Aorta (tissue), 5 donors: ENCODE measurements around the gene CLEC2L. TPM values are rescaled to one million over a fixed set of nuclear protein-coding genes. Genes with fewer than 3 reads are reported as not detected.

Source experiments
- ATAC-seq: fragments of 200-7000 bp; cut with Tn5 transposase; one replicate; pipeline ENCODE4 v1.9.1; 2022; ENCODE audit warnings: moderate library complexity; ENCODE audit not compliant: low FRiP score
- DNase-seq, 2 donors: peaks; one replicate each; pipeline ENCODE4 v3.0.0-alpha.2; 2020
- H3K27ac ChIP-seq, 2 donors: one replicate each; pipeline ENCODE4 v1.5.1; 2013; ENCODE audit warnings: low read length in 2 of 2, mild to moderate bottlenecking in 2 of 2, moderate library complexity in 2 of 2, control low read depth in 1 of 2, inconsistent platforms in 1 of 2, low read depth in 1 of 2
- H3K27me3 ChIP-seq, 2 donors: one replicate each; pipeline ENCODE4 v1.6.1; 2013; ENCODE audit warnings: control low read depth in 1 of 2, low read length in 1 of 2, mild to moderate bottlenecking in 1 of 2, moderate library complexity in 1 of 2; ENCODE audit not compliant: insufficient read depth in 2 of 2, control insufficient read depth in 1 of 2
- H3K36me3 ChIP-seq, 2 donors: one replicate each; pipeline ENCODE4 v1.6.1; 2013; ENCODE audit warnings: control low read depth in 1 of 2, low read length in 1 of 2, mild to moderate bottlenecking in 1 of 2; ENCODE audit not compliant: insufficient read depth in 2 of 2, control insufficient read depth in 1 of 2
- H3K4me1 ChIP-seq, 2 donors: one replicate each; pipeline ENCODE4 v1.6.1; 2013; ENCODE audit warnings: low read length in 2 of 2, control low read depth in 1 of 2, mild to moderate bottlenecking in 1 of 2, moderate library complexity in 1 of 2; ENCODE audit not compliant: insufficient read depth in 2 of 2, control insufficient read depth in 1 of 2
- H3K4me3 ChIP-seq, 2 donors: one replicate each; pipeline ENCODE4 v1.5.1; 2013; ENCODE audit warnings: low read length in 2 of 2, control low read depth in 1 of 2, mild to moderate bottlenecking in 1 of 2
- H3K9me3 ChIP-seq: one replicate; pipeline ENCODE4 v1.6.1; 2013; ENCODE audit warnings: mild to moderate bottlenecking, low read length; ENCODE audit not compliant: control insufficient read depth
- WGBS, 2 donors: extraction: QIAGEN DNeasy Blood & Tissue Kit; methylation state at CpG; one replicate each; pipeline ENCODE4 v1.1.7; 2013; 5-methylcytosine and 5-hydroxymethylcytosine counted together
- intact Hi-C, 2 donors: fragments of 100-400 bp; cut with DNase I; formaldehyde crosslinking; loops; one replicate each; pipeline versions ENCODE4 v1.14.2 to v1.15.0; 2022
- polyA plus RNA-seq, 2 donors: library from polyadenylated mRNA; stranded (reverse); fragments of 200-250 nt; gene quantifications; one replicate each; pipeline ENCODE4 v1.2.3, GENCODE V29; 2013
- total RNA-seq, 2 donors: library from RNA; stranded (reverse); fragmentation: NEBNext Ultra II Directional; extraction: Animal tissue kit (Norgen Biotek cat#: 25700); gene quantifications; one replicate each; pipeline ENCODE4 v1.2.1, GENCODE V29; 2021
- donor health status: healthy with polysubstance abuse.
- donor health status: Bipolar disorder and iron deficiency.
- donor health status: DM: no; HTN: no; CAD: no.
- donor health status: DM: no; HTN: no; CAD: no.
- donor health status: DM: yes; HTN: yes; CAD: no.

CLEC2L gene
- total and polyA plus RNA-seq, 4 donors: not detected

DNA sequence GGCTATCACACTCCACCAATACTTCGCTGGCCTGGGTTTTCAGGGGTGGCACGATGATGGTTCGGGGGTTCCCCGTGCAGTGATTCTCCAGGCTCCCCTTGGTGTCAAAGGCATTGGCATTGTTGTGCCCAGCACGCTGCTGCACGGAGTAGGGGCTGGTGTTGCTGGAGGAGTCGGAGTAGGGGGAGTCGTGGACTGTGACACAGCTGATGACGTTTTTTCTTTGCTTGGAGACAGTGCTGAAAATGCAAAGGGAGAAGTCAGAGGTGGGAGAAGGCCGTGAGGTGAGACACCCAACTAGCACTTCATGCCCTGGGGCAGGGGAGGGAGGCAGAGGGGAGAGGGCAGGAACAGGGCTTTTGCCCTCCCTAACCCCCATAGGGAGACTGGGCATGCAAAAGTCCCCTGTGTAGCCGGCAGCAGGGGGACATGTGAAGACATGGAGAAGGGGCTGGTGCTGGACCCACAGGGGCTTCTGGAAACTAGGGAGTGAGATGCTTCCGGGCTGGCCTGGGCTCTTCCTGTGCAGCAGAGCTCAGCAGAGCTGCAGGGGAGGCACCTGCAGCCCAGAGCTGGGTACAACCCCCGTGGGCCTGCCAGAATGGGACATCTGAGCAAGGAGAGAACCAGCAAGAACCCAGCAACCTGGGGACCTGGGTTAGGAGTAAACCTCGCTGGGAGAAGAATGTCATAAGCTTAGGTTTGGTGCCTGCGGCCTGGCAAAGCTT, 60.5 kb downstream of the CLEC2L start:
- Histone ChIP-seq H3K27me3 (no peaks in the 10 kb centered on the region), H3K36me3 (peaks cover 0 to 5% of the 10 kb centered on the region in 2 donors), H3K9me3 (no peaks in the 10 kb centered on the region), H3K4me1 (no peaks in the 10 kb centered on the region), H3K4me3 (no peak overlapping the region), H3K27ac (no peak overlapping the region)
- intact Hi-C loops: no loop called here
- 88 to 92% methylated on average over 15 of the region's 15 CpGs for WGBS, 2 donors
- DNase-seq (no peak), ATAC-seq (no peak)

DNA sequence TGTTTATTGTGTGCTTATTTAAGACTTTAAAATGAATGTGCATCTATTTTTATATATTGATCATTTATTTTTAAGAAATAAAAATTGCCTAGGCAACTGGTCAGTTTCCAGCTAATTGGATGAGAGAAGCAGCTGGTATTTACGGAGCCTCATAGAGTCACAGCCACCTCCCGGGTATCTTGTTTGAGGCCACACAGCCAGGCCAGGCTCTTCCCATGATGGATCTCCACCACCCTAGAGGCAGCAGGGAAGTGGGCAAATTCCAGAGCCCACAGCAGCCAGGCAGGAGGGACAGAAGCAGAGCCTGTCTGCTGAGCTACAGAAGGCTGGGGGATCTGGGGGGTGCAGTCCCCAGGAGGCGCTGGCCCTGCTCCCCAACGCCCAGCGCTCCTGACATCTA, 61.6 kb downstream of the CLEC2L start:
- no peaks in the 10 kb centered on the region for H3K27me3 ChIP-seq
- ATAC-seq (no peak), DNase-seq (no peak)
- H3K36me3 ChIP-seq: peaks cover 0 to 5% of the 10 kb centered on the region in 2 donors
- intact Hi-C loops: no loop called here
- H3K4me3 ChIP-seq: no peak overlapping the region
- no peaks in the 10 kb centered on the region for H3K4me1 ChIP-seq
- H3K9me3 ChIP-seq: no peaks in the 10 kb centered on the region
- H3K27ac ChIP-seq: no peak overlapping the region
- 69 to 80% methylated on average over 5 of the region's 5 CpGs for WGBS, 2 donors

DNA sequence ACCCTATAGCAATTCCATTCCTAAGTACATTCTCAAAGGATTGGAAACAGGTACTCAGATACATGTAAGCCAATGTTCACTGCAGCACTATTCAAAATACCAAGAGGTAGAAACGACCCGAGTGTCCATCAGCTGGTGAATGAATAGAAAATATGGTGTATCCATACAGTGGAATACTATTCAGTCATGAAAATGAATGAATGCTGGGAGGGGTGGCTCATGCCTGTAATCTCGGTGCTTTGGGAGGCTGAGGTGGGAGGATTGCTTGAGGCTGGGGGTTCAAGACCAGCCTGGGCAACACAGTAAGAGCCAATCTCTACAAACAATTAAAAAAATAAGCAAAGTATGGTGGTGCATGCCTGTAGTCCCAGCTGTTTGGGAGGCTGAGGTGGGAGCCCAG, 62.8 kb downstream of the CLEC2L start:
- Histone ChIP-seq H3K27ac (no peak overlapping the region), H3K4me1 (no peaks in the 10 kb centered on the region), H3K4me3 (no peak overlapping the region), H3K9me3 (no peaks in the 10 kb centered on the region), H3K27me3 (no peaks in the 10 kb centered on the region), H3K36me3 (peaks cover 0 to 5% of the 10 kb centered on the region in 2 donors)
- intact Hi-C loops: no loop called here
- WGBS, 2 donors: 94% methylated on average over 3 of the region's 3 CpGs
- DNase-seq: no peak
- ATAC-seq: no peak

DNA sequence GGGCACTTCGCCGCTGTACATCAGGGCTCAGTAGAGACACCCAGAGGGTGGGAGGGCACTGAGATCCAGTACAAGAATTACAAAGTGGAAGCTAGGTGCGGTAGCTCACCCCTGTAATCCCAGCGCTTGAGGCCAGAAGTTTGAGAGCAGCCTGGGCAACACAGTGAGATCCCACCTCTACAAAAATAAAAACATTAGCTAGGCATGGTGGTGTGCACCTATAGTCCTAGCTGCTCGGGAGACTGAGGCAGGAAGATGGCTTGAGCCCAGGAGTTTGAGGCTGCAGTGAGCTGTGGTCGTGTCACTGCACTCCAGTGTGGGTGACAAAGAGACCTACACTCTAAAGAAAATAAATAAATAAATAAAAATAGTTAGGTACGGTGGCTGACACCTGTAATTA, 64.0 kb downstream of the CLEC2L start:
- Histone ChIP-seq H3K27me3 (no peaks in the 10 kb centered on the region), H3K9me3 (no peaks in the 10 kb centered on the region), H3K27ac (no peak overlapping the region), H3K4me1 (no peaks in the 10 kb centered on the region), H3K36me3 (peaks cover 0 to 5% of the 10 kb centered on the region in 2 donors), H3K4me3 (no peak overlapping the region)
- 94 to 96% methylated on average over 7 of the region's 7 CpGs for WGBS, 2 donors
- intact Hi-C loops: no loop called here
- DNase-seq (no peak), ATAC-seq (no peak)

DNA sequence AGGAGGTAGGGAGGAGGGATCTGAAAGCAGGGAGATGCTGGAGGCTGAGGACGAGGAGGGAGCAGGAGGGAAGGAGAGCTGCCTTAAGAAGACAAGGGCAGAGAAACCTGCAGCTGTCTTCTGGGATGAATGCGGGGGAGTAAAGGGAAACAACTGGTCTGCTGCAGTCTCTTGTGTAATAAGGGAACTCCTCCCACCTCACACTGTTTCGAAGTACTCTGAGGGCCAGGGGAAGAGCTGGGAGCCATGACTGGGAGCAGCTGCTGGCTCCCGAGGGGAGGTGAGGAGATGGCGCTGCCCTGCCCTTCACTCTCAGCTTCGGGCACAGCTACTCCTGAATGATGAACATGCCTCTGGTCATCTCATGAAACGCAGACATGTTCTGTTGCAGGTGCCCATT, 65.1 kb downstream of the CLEC2L start:
- ATAC-seq (no peak), DNase-seq (no peak)
- Histone ChIP-seq H3K4me1 (no peaks in the 10 kb centered on the region), H3K36me3 (peaks cover 0 to 6% of the 10 kb centered on the region in 2 donors), H3K4me3 (no peak overlapping the region), H3K27ac (no peak overlapping the region), H3K27me3 (no peaks in the 10 kb centered on the region), H3K9me3 (no peaks in the 10 kb centered on the region)
- intact Hi-C loops: no loop called here
- 74 to 77% methylated on average over 7 of the region's 7 CpGs for WGBS, 2 donors

DNA sequence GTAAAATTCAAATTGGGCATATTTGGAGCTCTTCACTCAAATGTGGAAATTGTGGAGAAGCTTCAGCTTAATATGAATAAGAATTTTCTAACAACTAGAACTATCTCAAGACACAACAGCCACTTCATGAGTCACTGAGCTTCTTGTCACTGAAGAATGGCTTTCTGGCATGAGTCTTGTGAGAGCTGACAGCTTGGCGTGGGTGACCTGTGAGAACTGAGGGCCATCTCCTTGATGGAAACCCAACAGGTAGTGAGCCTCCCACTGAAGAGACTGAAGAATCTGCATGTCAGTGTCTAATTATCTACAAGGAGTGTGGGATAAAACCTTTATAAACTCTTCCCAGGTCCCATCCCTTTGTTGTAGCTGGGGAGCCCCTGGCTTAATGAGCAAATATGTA, 66.0 kb downstream of the CLEC2L start:
- no peak for ATAC-seq
- no peaks in the 10 kb centered on the region for H3K9me3 ChIP-seq
- H3K36me3 ChIP-seq: peaks cover 0 to 5% of the 10 kb centered on the region in 2 donors
- 91 to 94% methylated on average over 1 of the region's 1 CpG for WGBS, 2 donors
- no peaks in the 10 kb centered on the region for H3K27me3 ChIP-seq
- H3K4me1 ChIP-seq: no peaks in the 10 kb centered on the region
- intact Hi-C loops: no loop called here
- DNase-seq: no peak
- no peak overlapping the region for H3K27ac ChIP-seq
- H3K4me3 ChIP-seq: no peak overlapping the region

DNA sequence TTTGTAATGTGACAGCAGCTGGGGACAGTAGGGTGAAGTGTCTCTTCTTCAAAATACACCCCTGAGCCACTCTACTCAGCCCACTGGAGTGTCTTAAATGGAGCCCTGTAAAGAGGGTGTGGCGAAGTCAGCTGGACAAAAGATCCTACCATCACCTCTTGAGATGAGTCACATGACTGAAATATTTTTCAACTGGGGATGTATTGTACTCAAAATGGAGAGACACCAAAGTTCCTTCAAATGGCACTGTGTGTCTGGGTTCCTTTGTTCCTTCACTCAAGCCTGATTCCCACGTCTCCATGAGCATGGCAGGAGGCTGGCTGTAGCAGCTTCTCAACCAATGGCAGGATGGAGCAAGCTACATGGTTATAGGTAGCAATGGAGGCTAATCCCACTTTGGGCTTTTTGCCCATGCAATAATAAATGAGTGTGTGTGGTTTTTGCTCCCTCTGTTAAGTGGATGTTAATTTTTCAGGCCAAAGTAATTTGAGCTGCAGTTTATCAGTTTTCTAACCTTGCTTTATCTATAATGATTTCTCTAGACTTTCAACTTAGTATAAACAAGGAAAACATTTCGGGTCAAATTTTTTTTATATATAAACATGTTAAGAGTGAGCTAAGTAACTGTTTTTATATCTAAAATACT, 68.2 kb downstream of the CLEC2L start:
- H3K4me1 ChIP-seq: no peaks in the 10 kb centered on the region
- no peak for ATAC-seq
- H3K36me3 ChIP-seq: peaks cover 0 to 10% of the 10 kb centered on the region in 2 donors
- H3K4me3 ChIP-seq: no peak overlapping the region
- intact Hi-C loops: no loop called here
- no peaks in the 10 kb centered on the region for H3K27me3 ChIP-seq
- no peaks in the 10 kb centered on the region for H3K9me3 ChIP-seq
- H3K27ac ChIP-seq: no peak overlapping the region
- 81 to 82% methylated on average over 3 of the region's 3 CpGs for WGBS, 2 donors
- DNase-seq: no peak

DNA sequence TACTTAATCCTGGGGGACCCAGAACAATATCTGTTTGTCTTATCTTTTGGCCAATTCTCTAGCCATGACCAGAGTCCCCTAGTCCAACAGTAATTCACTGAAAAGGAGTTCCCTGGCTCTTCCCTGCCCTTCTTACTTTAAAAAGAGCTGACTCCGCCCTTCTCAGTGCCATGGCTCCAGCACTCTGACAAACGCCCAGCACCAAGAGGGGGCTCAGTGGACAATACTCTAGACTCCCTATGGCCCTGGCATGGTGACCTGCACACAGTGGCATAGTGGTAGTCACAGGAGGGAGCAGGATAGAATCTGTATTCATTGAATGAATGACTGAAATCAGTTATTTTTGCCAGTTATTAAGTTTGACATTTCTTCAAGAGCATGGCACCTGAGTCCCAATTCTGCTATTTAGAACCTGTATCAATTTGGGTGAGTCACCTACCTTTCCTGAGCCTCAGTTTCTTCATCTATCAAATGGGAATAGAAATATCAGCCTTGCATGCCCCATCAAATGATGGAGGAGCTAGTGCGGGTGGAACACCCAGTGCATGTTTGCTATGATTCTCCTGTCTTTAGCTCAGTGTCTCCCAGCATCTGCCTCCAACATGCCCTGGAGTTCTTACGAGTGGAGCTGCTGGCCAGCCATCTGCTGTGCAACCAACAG, 69.4 kb downstream of the CLEC2L start:
- Histone ChIP-seq H3K27me3 (no peaks in the 10 kb centered on the region), H3K4me3 (no peak overlapping the region), H3K27ac (no peak overlapping the region), H3K9me3 (no peaks in the 10 kb centered on the region), H3K36me3 (peaks cover 0 to 11% of the 10 kb centered on the region in 2 donors), H3K4me1 (no peaks in the 10 kb centered on the region)
- ATAC-seq: no peak
- no peak for DNase-seq
- WGBS, 2 donors: 89 to 91% methylated on average over 4 of the region's 4 CpGs
- intact Hi-C loops: no loop called here

DNA sequence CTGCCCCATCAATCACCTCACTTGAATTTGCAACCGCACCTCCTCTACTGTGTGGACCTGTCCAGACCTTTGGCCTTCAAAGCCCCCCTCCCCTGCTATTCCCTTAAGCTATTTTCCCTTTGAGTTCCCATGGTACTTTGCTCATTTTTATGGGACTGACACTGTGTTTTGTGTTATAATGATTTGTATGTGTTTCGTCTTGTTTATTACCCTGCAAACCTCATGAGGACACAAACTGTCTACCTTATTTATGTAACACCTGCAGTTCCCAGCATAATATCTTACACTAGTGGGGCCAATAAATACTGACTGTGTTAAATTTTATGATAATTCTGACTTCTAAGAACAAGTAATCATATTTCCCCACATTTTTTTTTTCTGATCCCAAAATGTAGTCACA, 70.6 kb downstream of the CLEC2L start:
- ATAC-seq (no peak), DNase-seq (no peak)
- Histone ChIP-seq H3K27ac (no peak overlapping the region), H3K27me3 (no peaks in the 10 kb centered on the region), H3K4me1 (peaks cover 0 to 3% of the 10 kb centered on the region in 2 donors), H3K4me3 (no peak overlapping the region), H3K9me3 (no peaks in the 10 kb centered on the region), H3K36me3 (peaks cover 0 to 13% of the 10 kb centered on the region in 2 donors)
- intact Hi-C loops: no loop called here
- WGBS, 2 donors: 95 to 96% methylated on average over 2 of the region's 2 CpGs
